CD8-positive, alpha-beta memory T cell (primary cell): Measurements from ENCODE around the gene SCLY. TPM values are rescaled to one million over a fixed set of nuclear protein-coding genes. Genes with fewer than 3 reads are reported as not detected.

Source experiments
- CTCF ChIA-PET: fragments of 350-600 bp; sonication (Branson Sonifier 250); formaldehyde crosslinking; loops from one replicate; lab custom pipeline; 2021; ENCODE audit warnings: antibody characterized with exemption; lab: Charles Lee
- POLR2A ChIA-PET: fragments of 350-600 bp; sonication (Branson Sonifier 250); formaldehyde crosslinking; loops from one replicate; lab custom pipeline; 2021; ENCODE audit warnings: antibody characterized with exemption; lab: Charles Lee
- DNase-seq, 5 donors: peaks; one replicate each; pipeline versions ENCODE4 v3.0.0 to v3.0.0-alpha.2; 2020 to 2022; ENCODE audit warnings: mixed read lengths in 1 of 5
- H3K27ac ChIP-seq: one replicate; pipeline ENCODE4 v1.7.0; 2013; ENCODE audit warnings: low read depth, mild to moderate bottlenecking, low read length, moderate library complexity
- H3K27me3 ChIP-seq: 2 replicates; pipeline ENCODE4 v1.7.0; 2013; ENCODE audit warnings: low read length, mild to moderate bottlenecking; ENCODE audit not compliant: insufficient read depth, poor library complexity, severe bottlenecking
- H3K36me3 ChIP-seq: 2 replicates; pipeline ENCODE4 v1.7.0; 2013; ENCODE audit warnings: mild to moderate bottlenecking, low read length, moderate library complexity; ENCODE audit not compliant: insufficient read depth
- H3K4me1 ChIP-seq: 2 replicates; pipeline ENCODE4 v1.7.0; 2013; ENCODE audit warnings: mild to moderate bottlenecking, low read length, moderate library complexity; ENCODE audit not compliant: insufficient read depth
- H3K4me3 ChIP-seq: 2 replicates; pipeline ENCODE4 v1.7.0; 2013; ENCODE audit warnings: mild to moderate bottlenecking, low read length
- H3K9me3 ChIP-seq: 2 replicates; pipeline ENCODE4 v1.7.0; 2013; ENCODE audit warnings: mild to moderate bottlenecking, low read length
- H3K27ac Mint-ChIP-seq, 8 donors: one replicate each; pipeline ENCODE4 v1.8.0; 2020 to 2021; ENCODE audit warnings: mixed read lengths in 8 of 8, mild to moderate bottlenecking in 6 of 8, inconsistent platforms in 3 of 8, moderate library complexity in 3 of 8
- H3K27me3 Mint-ChIP-seq, 2 donors: one replicate each; pipeline ENCODE4 v1.8.0; 2020 to 2021; ENCODE audit warnings: mixed read lengths in 2 of 2, mild to moderate bottlenecking in 1 of 2, moderate library complexity in 1 of 2
- H3K36me3 Mint-ChIP-seq, 3 donors: one replicate each; pipeline ENCODE4 v1.8.0; 2020 to 2021; ENCODE audit warnings: mixed read lengths in 3 of 3, inconsistent platforms in 1 of 3, mild to moderate bottlenecking in 1 of 3
- H3K4me1 Mint-ChIP-seq, 3 donors: one replicate each; pipeline ENCODE4 v1.8.0; 2020 to 2021; ENCODE audit warnings: mixed read lengths in 3 of 3, inconsistent platforms in 1 of 3, mild to moderate bottlenecking in 1 of 3
- H3K4me3 Mint-ChIP-seq, 7 donors: one replicate each; pipeline ENCODE4 v1.8.0; 2020 to 2021; ENCODE audit warnings: mixed read lengths in 7 of 7, mild to moderate bottlenecking in 6 of 7, moderate library complexity in 4 of 7, inconsistent platforms in 2 of 7
- H3K9me3 Mint-ChIP-seq, 5 donors: one replicate each; pipeline ENCODE4 v1.8.0; 2020 to 2022; ENCODE audit warnings: mixed read lengths in 5 of 5, mild to moderate bottlenecking in 3 of 5, moderate library complexity in 2 of 5, inconsistent platforms in 1 of 5
- polyA plus RNA-seq: library from polyadenylated mRNA; unstranded; fragments of 300-500 nt; fragmentation: Illumina TruSeq; gene quantifications from one replicate; pipeline ENCODE4 v1.2.3, GENCODE V29; 2021
- total RNA-seq, 2 experiments: library from RNA; stranded (reverse); gene quantifications; one replicate each; pipeline ENCODE4 v1.2.3, GENCODE V29; 2021

SCLY gene
- total and polyA plus RNA-seq, 3 experiments from 2014 or later = 16.1 to 70.5 (median 64.8) TPM

GRCh38 chr2:238116298-238117198 lies 55.7 kb downstream of the SCLY start:
- H3K27me3 ChIP-seq = no peaks in the 10 kb centered on the region
- CTCF ChIA-PET = no interaction called here

GRCh38 chr2:238117199-238118154 lies 56.7 kb downstream of the SCLY start:
- H3K9me3 ChIP-seq = peaks cover 3% of the 10 kb centered on the region
- POLR2A ChIA-PET = no interaction called here
- H3K4me3 ChIP-seq = no peak overlapping the region
- CTCF ChIA-PET = no interaction called here
- Mint-ChIP-seq H3K9me3 (peaks cover 8 to 10% (median 8%) of the 10 kb centered on the region in 5 donors), H3K4me1 (no peaks in the 10 kb centered on the region), H3K36me3 (peaks cover 0 to 9% (median 2%) of the 10 kb centered on the region in 3 donors), H3K4me3 (no peak overlapping the region), H3K27ac (no peak overlapping the region), H3K27me3 (peaks cover 4 to 10% of the 10 kb centered on the region in 2 donors)
- H3K4me1 ChIP-seq = no peaks in the 10 kb centered on the region
- H3K27ac ChIP-seq = no peak overlapping the region
- no peak for DNase-seq
- H3K27me3 ChIP-seq = no peaks in the 10 kb centered on the region
- no peaks in the 10 kb centered on the region for H3K36me3 ChIP-seq

More at GRCh38 chr2:238116298-238117198, 55.7 kb downstream of the SCLY start:
- POLR2A ChIA-PET = no interaction called here
- Mint-ChIP-seq H3K27ac (no peak overlapping the region), H3K4me1 (no peaks in the 10 kb centered on the region), H3K9me3 (peaks cover 9 to 17% (median 13%) of the 10 kb centered on the region in 5 donors), H3K36me3 (peaks cover 0 to 10% (median 2%) of the 10 kb centered on the region in 3 donors), H3K27me3 (peaks cover 4 to 10% of the 10 kb centered on the region in 2 donors), H3K4me3 (no peak overlapping the region)
- Histone ChIP-seq H3K27ac (no peak overlapping the region), H3K9me3 (peaks cover 3% of the 10 kb centered on the region), H3K4me3 (no peak overlapping the region), H3K4me1 (no peaks in the 10 kb centered on the region), H3K36me3 (no peaks in the 10 kb centered on the region)
- no peak for DNase-seq

- Mint-ChIP-seq H3K27me3 (peaks cover 4 to 10% of the 10 kb centered on the region in 2 donors), H3K4me3 (no peak overlapping the region), H3K36me3 (no peaks in the 10 kb centered on the region), H3K27ac (no peak overlapping the region), H3K9me3 (no peaks in the 10 kb centered on the region), H3K4me1 (no peaks in the 10 kb centered on the region)
- Histone ChIP-seq H3K9me3 (no peaks in the 10 kb centered on the region), H3K27me3 (no peaks in the 10 kb centered on the region), H3K36me3 (no peaks in the 10 kb centered on the region), H3K27ac (no peak overlapping the region), H3K4me3 (no peak overlapping the region), H3K4me1 (no peaks in the 10 kb centered on the region)
- DNase-seq = no peak
- CTCF ChIA-PET = no interaction called here
- POLR2A ChIA-PET = no interaction called here
Measured at GRCh38 chr2:238119756-238120462, 59.1 kb downstream of the SCLY start.

- Histone ChIP-seq H3K4me1 (no peaks in the 10 kb centered on the region), H3K4me3 (no peak overlapping the region), H3K27me3 (no peaks in the 10 kb centered on the region), H3K9me3 (no peaks in the 10 kb centered on the region), H3K27ac (no peak overlapping the region), H3K36me3 (no peaks in the 10 kb centered on the region)
- ChIA-PET CTCF (no interaction called here), POLR2A (no interaction called here)
- no peaks in the 10 kb centered on the region for H3K36me3 Mint-ChIP-seq
- DNase-seq = no peak
- H3K9me3 Mint-ChIP-seq = no peaks in the 10 kb centered on the region
- peaks cover 4 to 10% of the 10 kb centered on the region in 2 donors for H3K27me3 Mint-ChIP-seq
- no peak overlapping the region for H3K27ac Mint-ChIP-seq
- H3K4me3 Mint-ChIP-seq = no peak overlapping the region
- H3K4me1 Mint-ChIP-seq = no peaks in the 10 kb centered on the region
Measured at GRCh38 chr2:238120463-238121298, 59.9 kb downstream of the SCLY start.

GRCh38 chr2:238121511-238122286 lies 60.9 kb downstream of the SCLY start:
- Histone ChIP-seq H3K27ac (no peak overlapping the region), H3K4me1 (no peaks in the 10 kb centered on the region), H3K36me3 (no peaks in the 10 kb centered on the region), H3K27me3 (no peaks in the 10 kb centered on the region), H3K9me3 (no peaks in the 10 kb centered on the region), H3K4me3 (no peak overlapping the region)
- Mint-ChIP-seq H3K27ac (no peak overlapping the region), H3K9me3 (no peaks in the 10 kb centered on the region), H3K27me3 (peaks cover 0 to 6% of the 10 kb centered on the region in 2 donors), H3K36me3 (no peaks in the 10 kb centered on the region), H3K4me3 (no peak overlapping the region), H3K4me1 (no peaks in the 10 kb centered on the region)
- ChIA-PET POLR2A (no interaction called here), CTCF (no interaction called here)
- DNase-seq = no peak

- no peaks in the 10 kb centered on the region for H3K9me3 Mint-ChIP-seq
- no peaks in the 10 kb centered on the region for H3K36me3 ChIP-seq
- H3K36me3 Mint-ChIP-seq = no peaks in the 10 kb centered on the region
- peaks cover 0 to 2% of the 10 kb centered on the region in 2 donors for H3K27me3 Mint-ChIP-seq
- H3K9me3 ChIP-seq = no peaks in the 10 kb centered on the region
- no peak overlapping the region for H3K4me3 ChIP-seq
- ChIA-PET POLR2A (no interaction called here), CTCF (no interaction called here)
- H3K4me3 Mint-ChIP-seq = no peak overlapping the region
- peak in 1 of 5 donors; percentile 35 for DNase-seq
- no peak overlapping the region for H3K27ac Mint-ChIP-seq
- H3K27me3 ChIP-seq = no peaks in the 10 kb centered on the region
- no peaks in the 10 kb centered on the region for H3K4me1 ChIP-seq
- H3K27ac ChIP-seq = no peak overlapping the region
- H3K4me1 Mint-ChIP-seq = no peaks in the 10 kb centered on the region
Measured at GRCh38 chr2:238122287-238123217, 61.8 kb downstream of the SCLY start.
